Dendritic cell treated with granulocyte-macrophage colony-stimulating factor and Interleukin-4, amounts not matched to agents 40 ng/mL and 50 ng/mL, for 4 days (primary cell): Measurements from ENCODE around the gene SEC61G.

ENCODE experiments used
- H3K27ac Mint-ChIP-seq: one replicate; pipeline ENCODE4 v1.8.0; 2022; ENCODE audit warnings: mild to moderate bottlenecking, mixed read lengths
- H3K27me3 Mint-ChIP-seq: one replicate; pipeline ENCODE4 v1.8.0; 2022; ENCODE audit warnings: mild to moderate bottlenecking, mixed read lengths
- H3K36me3 Mint-ChIP-seq: one replicate; pipeline ENCODE4 v1.8.0; 2022; ENCODE audit warnings: low read depth, mixed read lengths
- H3K4me1 Mint-ChIP-seq: one replicate; pipeline ENCODE4 v1.8.0; 2022; ENCODE audit warnings: low read depth, mixed read lengths
- H3K4me3 Mint-ChIP-seq: one replicate; pipeline ENCODE4 v1.8.0; 2022; ENCODE audit warnings: mild to moderate bottlenecking, moderate library complexity, mixed read lengths
- H3K9me3 Mint-ChIP-seq: one replicate; pipeline ENCODE4 v1.8.0; 2022; ENCODE audit warnings: mixed read lengths
- intact Hi-C: fragments of 100-400 bp; cut with micrococcal nuclease; formaldehyde crosslinking; loops from one replicate; pipeline ENCODE4 v1.15.0; 2022

SEC61G gene

GRCh38 chr7:54758702-54759592 lies at the start of gene SEC61G:
TSS of gene SEC61G (minus strand) at chr7:54759211. CDS start at chr7:54757588, 1,623 bp downstream.
- peak within 1 kb of the TSS; percentile 93 for H3K27ac Mint-ChIP-seq
- intact Hi-C loops: loop anchor here (5.0 kb wide), 1 partner anchor 608 kb away; the partner anchor contains the start of gene LANCL2
- H3K27me3 Mint-ChIP-seq: peaks cover 14% of the 10 kb centered on the region
- H3K4me1 Mint-ChIP-seq: peaks cover 23% of the 10 kb centered on the region
- H3K36me3 Mint-ChIP-seq: peaks cover 19% of the 10 kb centered on the region
- H3K9me3 Mint-ChIP-seq: no peaks in the 10 kb centered on the region
- peak within 1 kb of the TSS; percentile 99 for H3K4me3 Mint-ChIP-seq

- Mint-ChIP-seq H3K4me3 (no peak overlapping the region), H3K4me1 (no peaks in the 10 kb centered on the region), H3K9me3 (no peaks in the 10 kb centered on the region), H3K27ac (no peak overlapping the region), H3K36me3 (no peaks in the 10 kb centered on the region), H3K27me3 (peaks cover 4% of the 10 kb centered on the region)
- intact Hi-C loops: no loop called here
These were observed 43.8 kb upstream of the SEC61G start for GRCh38 chr7:54802841-54803240.

GRCh38 chr7:54802114-54802513 lies 43.1 kb upstream of the SEC61G start:
- no peaks in the 10 kb centered on the region for H3K4me1 Mint-ChIP-seq
- H3K4me3 Mint-ChIP-seq: no peak overlapping the region
- no peak overlapping the region for H3K27ac Mint-ChIP-seq
- H3K27me3 Mint-ChIP-seq: peaks cover 4% of the 10 kb centered on the region
- intact Hi-C loops: no loop called here
- no peaks in the 10 kb centered on the region for H3K36me3 Mint-ChIP-seq
- no peaks in the 10 kb centered on the region for H3K9me3 Mint-ChIP-seq

GRCh38 chr7:54799792-54800191 lies 40.8 kb upstream of the SEC61G start:
- H3K36me3 Mint-ChIP-seq: no peaks in the 10 kb centered on the region
- no peaks in the 10 kb centered on the region for H3K9me3 Mint-ChIP-seq
- H3K4me3 Mint-ChIP-seq: no peak overlapping the region
- peaks cover 1% of the 10 kb centered on the region for H3K27me3 Mint-ChIP-seq
- intact Hi-C loops: no loop called here
- H3K4me1 Mint-ChIP-seq: no peaks in the 10 kb centered on the region
- H3K27ac Mint-ChIP-seq: no peak overlapping the region

GRCh38 chr7:54798530-54798929 lies 39.5 kb upstream of the SEC61G start:
- H3K27me3 Mint-ChIP-seq: peaks cover 4% of the 10 kb centered on the region
- H3K4me3 Mint-ChIP-seq: no peak overlapping the region
- H3K4me1 Mint-ChIP-seq: no peaks in the 10 kb centered on the region
- no peaks in the 10 kb centered on the region for H3K36me3 Mint-ChIP-seq
- H3K27ac Mint-ChIP-seq: no peak overlapping the region
- intact Hi-C loops: no loop called here
- no peaks in the 10 kb centered on the region for H3K9me3 Mint-ChIP-seq

- no peaks in the 10 kb centered on the region for H3K9me3 Mint-ChIP-seq
These were observed 37.8 kb upstream of the SEC61G start for GRCh38 chr7:54796853-54797252.

GRCh38 chr7:54796150-54796549 lies 37.1 kb upstream of the SEC61G start:
- Mint-ChIP-seq H3K36me3 (no peaks in the 10 kb centered on the region), H3K4me3 (no peak overlapping the region), H3K27me3 (peaks cover 7% of the 10 kb centered on the region), H3K4me1 (no peaks in the 10 kb centered on the region), H3K9me3 (no peaks in the 10 kb centered on the region), H3K27ac (no peak overlapping the region)
- intact Hi-C loops: no loop called here

More at GRCh38 chr7:54796853-54797252, 37.8 kb upstream of the SEC61G start:
- no peaks in the 10 kb centered on the region for H3K36me3 Mint-ChIP-seq
- intact Hi-C loops: no loop called here
- peaks cover 7% of the 10 kb centered on the region for H3K27me3 Mint-ChIP-seq
- no peaks in the 10 kb centered on the region for H3K4me1 Mint-ChIP-seq
- no peak overlapping the region for H3K4me3 Mint-ChIP-seq
- H3K27ac Mint-ChIP-seq: no peak overlapping the region

- intact Hi-C loops: no loop called here
- H3K4me3 Mint-ChIP-seq: no peak overlapping the region
- H3K36me3 Mint-ChIP-seq: no peaks in the 10 kb centered on the region
- peaks cover 25% of the 10 kb centered on the region for H3K27me3 Mint-ChIP-seq
- H3K9me3 Mint-ChIP-seq: no peaks in the 10 kb centered on the region
- no peaks in the 10 kb centered on the region for H3K4me1 Mint-ChIP-seq
- no peak overlapping the region for H3K27ac Mint-ChIP-seq
These were observed 33.4 kb upstream of the SEC61G start for GRCh38 chr7:54792383-54792782.

GRCh38 chr7:54788664-54789063 lies 29.7 kb upstream of the SEC61G start:
- no peaks in the 10 kb centered on the region for H3K36me3 Mint-ChIP-seq
- no peaks in the 10 kb centered on the region for H3K4me1 Mint-ChIP-seq
- intact Hi-C loops: loop anchor here (1.0 kb wide), 1 partner anchor 51 kb away; no protein-coding TSS in a partner anchor
- H3K9me3 Mint-ChIP-seq: no peaks in the 10 kb centered on the region
- no peak overlapping the region for H3K27ac Mint-ChIP-seq
- H3K4me3 Mint-ChIP-seq: no peak overlapping the region
- peaks cover 28% of the 10 kb centered on the region for H3K27me3 Mint-ChIP-seq

GRCh38 chr7:54785261-54785660 lies 26.2 kb upstream of the SEC61G start:
- Mint-ChIP-seq H3K27me3 (peaks cover 19% of the 10 kb centered on the region), H3K4me1 (no peaks in the 10 kb centered on the region), H3K36me3 (no peaks in the 10 kb centered on the region), H3K27ac (no peak overlapping the region), H3K4me3 (no peak overlapping the region), H3K9me3 (no peaks in the 10 kb centered on the region)
- intact Hi-C loops: no loop called here

GRCh38 chr7:54783952-54784351 lies 24.9 kb upstream of the SEC61G start:
- Mint-ChIP-seq H3K4me1 (no peaks in the 10 kb centered on the region), H3K36me3 (no peaks in the 10 kb centered on the region), H3K4me3 (no peak overlapping the region), H3K9me3 (no peaks in the 10 kb centered on the region), H3K27me3 (peaks cover 12% of the 10 kb centered on the region), H3K27ac (no peak overlapping the region)
- intact Hi-C loops: no loop called here

GRCh38 chr7:54782829-54783228 lies 23.8 kb upstream of the SEC61G start:
- Mint-ChIP-seq H3K36me3 (no peaks in the 10 kb centered on the region), H3K4me3 (no peak overlapping the region), H3K4me1 (no peaks in the 10 kb centered on the region), H3K9me3 (no peaks in the 10 kb centered on the region), H3K27ac (no peak overlapping the region), H3K27me3 (peaks cover 9% of the 10 kb centered on the region)
- intact Hi-C loops: no loop called here

- Mint-ChIP-seq H3K27me3 (peaks cover 5% of the 10 kb centered on the region), H3K27ac (no peak overlapping the region), H3K4me1 (no peaks in the 10 kb centered on the region), H3K4me3 (no peak overlapping the region), H3K9me3 (no peaks in the 10 kb centered on the region), H3K36me3 (no peaks in the 10 kb centered on the region)
- intact Hi-C loops: no loop called here
These were observed 23.3 kb upstream of the SEC61G start for GRCh38 chr7:54782314-54782713.

- no peak overlapping the region for H3K27ac Mint-ChIP-seq
- no peak overlapping the region for H3K4me3 Mint-ChIP-seq
- intact Hi-C loops: no loop called here
- peaks cover 6% of the 10 kb centered on the region for H3K9me3 Mint-ChIP-seq
- H3K36me3 Mint-ChIP-seq: no peaks in the 10 kb centered on the region
- H3K4me1 Mint-ChIP-seq: no peaks in the 10 kb centered on the region
- peaks cover 5% of the 10 kb centered on the region for H3K27me3 Mint-ChIP-seq
These were observed 22.3 kb upstream of the SEC61G start for GRCh38 chr7:54781134-54781920.
